Measurements from ENCODE around the gene TAF1C. TPM values are rescaled to one million over a fixed set of nuclear protein-coding genes. Genes with fewer than 3 reads are reported as not detected.
A peak's percentile ranks its signal among the peaks of the same experiment; 100 is the strongest.

Gene TAF1C
- total and polyA plus RNA-seq, 2 of the 8 experiments (the other 6 are each of a cell fraction or from before 2014, with no cell fraction given): 44.6 to 63.8 TPM

DNA sequence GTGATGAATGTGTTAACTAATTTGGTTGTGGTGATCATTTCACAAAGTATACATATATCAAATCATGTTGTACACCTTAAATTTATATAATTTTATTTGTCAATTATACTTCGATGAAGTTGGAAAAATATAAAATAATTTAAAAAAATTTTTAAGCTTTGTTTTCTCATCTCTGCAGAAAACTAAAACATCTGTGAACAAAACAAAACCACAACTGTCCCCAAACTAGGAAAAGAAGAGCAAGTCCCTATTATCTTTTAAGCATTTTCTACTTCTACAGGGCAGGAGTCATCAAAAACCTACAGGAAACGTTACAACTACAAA is 48.4 kb downstream of the TAF1C start:
- no peaks in the 10 kb centered on the region for H3K27me3 ChIP-seq (replicated peaks in 1 of 4; ENCODE audit: control insufficient read depth in 3 of 4, extremely low read depth in 1 of 4, insufficient read depth in 3 of 4, low read length in 3 of 4)
- H3K36me3 ChIP-seq (ENCODE audit: control insufficient read depth in 2 of 4, insufficient read depth in 4 of 4, low read length in 3 of 4): peaks cover 0 to 3% (median 0%) of the 10 kb centered on the region in 4 experiments; a peak in 1 of 8 replicates
- no peak overlapping the region for H2BK15ac ChIP-seq (ENCODE audit: low read length)
- H2AFZ ChIP-seq (ENCODE audit: low read length): no peak overlapping the region
- H2BK120ac ChIP-seq (replicated peaks; ENCODE audit: low read depth, low read length): no peak overlapping the region
- H3K27ac ChIP-seq (ENCODE audit: low read depth, low read length): no peak overlapping the region
- DNase-seq (ENCODE audit: low read depth in 1 of 2, low spot score in 2 of 2): no peak
- H3K56ac ChIP-seq (replicated peaks; ENCODE audit: insufficient read length, low read depth, low read length): no peak overlapping the region
- POLR2A ChIA-PET (ENCODE audit: partially characterized antibody): interaction anchor here (1.4 kb wide), 1 partner anchor 21 kb away, joined by 4 read pairs; the partner anchor contains the start of gene MBTPS1
- WGBS, 2 experiments (ENCODE audit: extremely low coverage in 1 of 2, insufficient coverage in 1 of 2, insufficient read length in 1 of 2, insufficient replicate concordance in 2 of 2, low coverage in 1 of 2, low lambda C conversion rate in 2 of 2, missing lambda C conversion rate in 1 of 2): 67% methylated on average over 2 of the region's 2 CpGs; no CpG with 5 or more reads in 1 of the 2 experiments
- H3K18ac ChIP-seq (ENCODE audit: extremely low read depth, low read length): no peak overlapping the region
- CTCF ChIA-PET (ENCODE audit: partially characterized antibody): interaction anchor here (0.6 to 4.9 kb wide), 13 partner anchors 15 to 358 kb away, joined by 3 to 44 read pairs (median 4); partner anchors contain the start of genes MBTPS1 and TAF1C
- peak overlapping the region in 1 of 4 experiments; percentile 16; a peak in 1 of 8 replicates for H3K4me3 ChIP-seq (ENCODE audit: extremely low read depth in 1 of 4, insufficient read depth in 2 of 4, low read depth in 3 of 4, low read length in 4 of 4)
- peaks cover 15% of the 10 kb centered on the region for H3K79me1 ChIP-seq (ENCODE audit: low read depth, low read length)
- no peak overlapping the region for H3K4ac ChIP-seq (replicated peaks; ENCODE audit: insufficient read length, low read depth, low read length)
- H4K20me1 ChIP-seq (replicated peaks in 1 of 2; ENCODE audit: control insufficient read depth in 1 of 2, insufficient read depth in 2 of 2, low read length in 2 of 2): peaks cover 3 to 14% of the 10 kb centered on the region in 2 experiments
- H4K8ac ChIP-seq (ENCODE audit: extremely low read depth, insufficient read depth, low read length): no peak overlapping the region
- no peak for FAIRE-seq
- H3K4me1 ChIP-seq (replicated peaks in 1 of 4; ENCODE audit: control insufficient read depth in 3 of 4, insufficient read depth in 4 of 4, low read length in 3 of 4): peaks cover 11 to 24% (median 18%) of the 10 kb centered on the region in 4 experiments
- no peak overlapping the region; a peak in 1 of 7 replicates for H3K9ac ChIP-seq (replicated peaks in 1 of 4; ENCODE audit: extremely low read depth in 1 of 4, low read depth in 3 of 4, low read length in 3 of 4)
- no peaks in the 10 kb centered on the region for H3K9me3 ChIP-seq (ENCODE audit: insufficient read depth in 2 of 2, low read depth in 1 of 2, low read length in 1 of 2)
- H3K79me2 ChIP-seq (ENCODE audit: control insufficient read depth in 1 of 2, insufficient read depth in 2 of 2, low read length in 2 of 2): peaks cover 5 to 91% of the 10 kb centered on the region in 2 experiments; a peak in 3 of 4 replicates
- no peaks in the 10 kb centered on the region for H3K23me2 ChIP-seq (ENCODE audit: low read depth, low read length)
- H3K4me2 ChIP-seq (ENCODE audit: insufficient read depth in 1 of 2, low read depth in 2 of 2, low read length in 2 of 2): peak overlapping the region; percentile 31 to 48; a peak in 3 of 4 replicates
- no peak overlapping the region for H4K91ac ChIP-seq (replicated peaks; ENCODE audit: insufficient read length, low read length)
- no peak overlapping the region for H3K23ac ChIP-seq (ENCODE audit: insufficient read length)
- no peak overlapping the region for H2BK12ac ChIP-seq (ENCODE audit: low read depth, low read length)
- H4K5ac ChIP-seq (ENCODE audit: insufficient read length, low read depth, low read length): no peak overlapping the region
- H2AK5ac ChIP-seq (ENCODE audit: low read depth, low read length): no peak overlapping the region
- no peak overlapping the region for H3K14ac ChIP-seq (ENCODE audit: insufficient read length)
- TF ChIP-seq SP1 (IDR thresholded peaks at IDR 0.05; ENCODE audit: low read depth, low read length) (no peak), BCL11A (IDR thresholded peaks at IDR 0.05; ENCODE audit: low read depth in 2 of 2, low read length in 2 of 2) (no peak)
- TF ChIP-seq, protein P1, sequence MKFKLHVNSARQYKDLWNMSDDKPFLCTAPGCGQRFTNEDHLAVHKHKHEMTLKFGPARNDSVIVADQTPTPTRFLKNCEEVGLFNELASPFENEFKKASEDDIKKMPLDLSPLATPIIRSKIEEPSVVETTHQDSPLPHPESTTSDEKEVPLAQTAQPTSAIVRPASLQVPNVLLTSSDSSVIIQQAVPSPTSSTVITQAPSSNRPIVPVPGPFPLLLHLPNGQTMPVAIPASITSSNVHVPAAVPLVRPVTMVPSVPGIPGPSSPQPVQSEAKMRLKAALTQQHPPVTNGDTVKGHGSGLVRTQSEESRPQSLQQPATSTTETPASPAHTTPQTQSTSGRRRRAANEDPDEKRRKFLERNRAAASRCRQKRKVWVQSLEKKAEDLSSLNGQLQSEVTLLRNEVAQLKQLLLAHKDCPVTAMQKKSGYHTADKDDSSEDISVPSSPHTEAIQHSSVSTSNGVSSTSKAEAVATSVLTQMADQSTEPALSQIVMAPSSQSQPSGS (IDR thresholded peaks at IDR 0.05; ENCODE audit: low read length): no peak
- H2BK20ac ChIP-seq (ENCODE audit: low read length): no peak overlapping the region
- no peak overlapping the region for H2BK5ac ChIP-seq (ENCODE audit: low read depth, low read length)
